LNCAP (cell line): Measurements from ENCODE around the gene OR9A2.

ENCODE experiments used
- CTCF ChIP-seq: fragments of 450-650 bp; IDR thresholded peaks from 2 replicates; pipeline ENCODE4 v1.5.1; 2017; ENCODE audit warnings: mild to moderate bottlenecking

The OR9A2 gene

GRCh38 chr7:143012001-143012400, 14.9 kb downstream of the OR9A2 start:
- no peak for TF ChIP-seq CTCF

GRCh38 chr7:143008007-143008901, 18.7 kb downstream of the OR9A2 start:
- peak; percentile 97 for TF ChIP-seq CTCF

GRCh38 chr7:143005632-143006260, 21.2 kb downstream of the OR9A2 start:
- no peak for TF ChIP-seq CTCF

GRCh38 chr7:143003393-143004051, 23.4 kb downstream of the OR9A2 start:
- peak; percentile 85 for TF ChIP-seq CTCF

- TF ChIP-seq CTCF = no peak
Measured at GRCh38 chr7:143002898-143003297, 24.0 kb downstream of the OR9A2 start.

GRCh38 chr7:143002106-143002505, 24.8 kb downstream of the OR9A2 start:
- peak; percentile 55; the same call in 1 of the 2 replicates for TF ChIP-seq CTCF

GRCh38 chr7:143000648-143001047, 26.3 kb downstream of the OR9A2 start:
- no peak for TF ChIP-seq CTCF
